Measurements from ENCODE around the gene PNMA8B. TPM values are rescaled to one million over a fixed set of nuclear protein-coding genes. Genes with fewer than 3 reads are reported as not detected.

Gene PNMA8B
- polyA plus RNA-seq, 2 donors, result 0.14 TPM

DNA sequence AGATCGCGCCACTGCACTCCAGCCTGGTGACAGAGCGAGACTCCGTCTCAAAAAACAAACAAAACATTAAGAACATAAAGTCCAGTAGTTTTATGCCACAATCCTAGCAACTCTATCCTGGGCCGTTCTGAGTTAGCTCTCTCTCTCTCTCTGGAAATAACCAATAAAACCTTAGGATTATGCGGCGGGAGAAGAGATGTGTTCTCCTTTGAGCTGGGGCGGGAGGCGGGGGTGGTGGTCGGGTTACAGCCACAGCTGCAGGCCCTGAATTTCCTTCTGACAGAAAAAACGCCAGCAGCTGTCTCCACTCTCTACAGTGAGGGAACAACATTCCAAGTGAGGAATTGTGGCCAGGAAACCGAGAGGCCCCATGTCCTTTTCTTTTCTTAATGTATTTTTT, 15.3 kb downstream of the PNMA8B start:
- Histone ChIP-seq H3K27me3 (ENCODE audit: control insufficient read depth in 1 of 2, insufficient read depth in 2 of 2, low read length in 2 of 2) (no peaks in the 10 kb centered on the region), H3K4me1 (ENCODE audit: control insufficient read depth in 2 of 2, insufficient read depth in 2 of 2, low read length in 1 of 2) (no peaks in the 10 kb centered on the region), H3K9me3 (ENCODE audit: control insufficient read depth in 2 of 2, insufficient read depth in 1 of 2, low read depth in 1 of 2, low read length in 1 of 2) (no peaks in the 10 kb centered on the region), H3K36me3 (ENCODE audit: control insufficient read depth in 2 of 2, insufficient read depth in 2 of 2, low read length in 1 of 2) (no peaks in the 10 kb centered on the region), H3K4me3 (ENCODE audit: low read depth in 1 of 2, low read length in 2 of 2) (no peak overlapping the region), H3K27ac (ENCODE audit: low read depth in 2 of 2, low read length in 1 of 2) (no peak overlapping the region)
- WGBS, 2 donors, result 46 to 54% methylated on average over 12 of the region's 12 CpGs

DNA sequence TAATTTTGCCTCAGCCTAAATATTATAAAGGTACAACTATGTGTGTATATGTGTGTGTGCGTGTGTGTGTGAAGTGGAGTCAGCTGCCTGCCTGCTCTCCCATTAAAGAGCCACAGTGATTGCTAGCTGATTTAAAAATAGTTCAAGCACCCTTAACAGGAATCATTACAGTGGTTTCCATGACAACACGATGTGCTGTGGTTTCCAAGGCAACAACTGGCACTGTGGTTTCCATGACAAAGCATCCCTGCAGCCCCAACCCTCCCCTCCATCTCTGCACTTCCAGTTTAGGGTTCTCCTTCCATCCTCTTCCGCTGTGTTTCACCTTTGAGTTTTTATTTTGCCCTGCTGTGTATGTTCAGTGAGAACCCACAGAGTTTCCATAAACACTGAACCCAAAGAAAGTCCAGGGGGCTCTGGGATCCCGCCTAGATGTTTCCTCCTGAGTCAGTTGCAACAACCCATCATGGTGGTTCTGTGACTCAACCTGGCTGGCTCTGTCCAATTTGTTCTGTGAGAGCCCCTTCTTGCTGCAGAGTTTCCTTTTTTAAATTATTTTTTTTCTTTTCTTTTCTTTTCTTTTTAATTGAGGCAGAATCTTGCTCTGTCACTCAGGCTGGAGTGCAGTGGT, 17.2 kb downstream of the PNMA8B start:
- Histone ChIP-seq H3K36me3 (ENCODE audit: control insufficient read depth in 2 of 2, insufficient read depth in 2 of 2, low read length in 1 of 2) (no peaks in the 10 kb centered on the region), H3K27me3 (ENCODE audit: control insufficient read depth in 1 of 2, insufficient read depth in 2 of 2, low read length in 2 of 2) (no peaks in the 10 kb centered on the region)
- 45 to 59% methylated on average over 4 of the region's 4 CpGs for WGBS, 2 donors

DNA sequence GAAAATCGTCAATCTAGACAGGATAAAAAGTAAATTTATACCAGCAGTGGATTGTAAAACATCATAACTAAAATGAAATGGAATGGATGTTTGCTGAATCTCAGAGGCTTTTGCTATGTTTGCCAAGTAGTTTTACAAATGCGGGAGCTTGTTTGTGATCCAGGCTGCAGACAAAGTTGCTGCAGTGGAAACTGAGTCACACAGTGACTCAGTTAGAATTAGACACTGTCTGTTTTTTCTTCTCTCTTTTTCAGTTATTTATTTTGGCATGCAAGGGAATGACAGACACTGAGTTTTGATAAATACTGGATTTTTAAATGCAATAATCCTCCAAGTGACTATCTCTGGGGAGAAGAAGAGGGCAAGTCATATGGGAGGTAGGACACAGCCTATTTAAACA, 19.7 kb downstream of the PNMA8B start:
- Histone ChIP-seq H3K36me3 (ENCODE audit: control insufficient read depth in 2 of 2, insufficient read depth in 2 of 2, low read length in 1 of 2) (no peaks in the 10 kb centered on the region), H3K9me3 (ENCODE audit: control insufficient read depth in 2 of 2, insufficient read depth in 1 of 2, low read depth in 1 of 2, low read length in 1 of 2) (no peaks in the 10 kb centered on the region), H3K27me3 (ENCODE audit: control insufficient read depth in 1 of 2, insufficient read depth in 2 of 2, low read length in 2 of 2) (no peaks in the 10 kb centered on the region), H3K27ac (ENCODE audit: low read depth in 2 of 2, low read length in 1 of 2) (no peak overlapping the region), H3K4me1 (ENCODE audit: control insufficient read depth in 2 of 2, insufficient read depth in 2 of 2, low read length in 1 of 2) (peaks cover 0 to 2% of the 10 kb centered on the region in 2 donors), H3K4me3 (ENCODE audit: low read depth in 1 of 2, low read length in 2 of 2) (no peak overlapping the region)
- 61 to 63% methylated on average over 2 of the region's 2 CpGs for WGBS, 2 donors

More for the DNA sequence above, 17.2 kb downstream of the PNMA8B start:
- H3K27ac ChIP-seq (ENCODE audit: low read depth in 2 of 2, low read length in 1 of 2), result no peak overlapping the region
- H3K4me1 ChIP-seq (ENCODE audit: control insufficient read depth in 2 of 2, insufficient read depth in 2 of 2, low read length in 1 of 2), result no peaks in the 10 kb centered on the region
- no peaks in the 10 kb centered on the region for H3K9me3 ChIP-seq (ENCODE audit: control insufficient read depth in 2 of 2, insufficient read depth in 1 of 2, low read depth in 1 of 2, low read length in 1 of 2)
- no peak overlapping the region for H3K4me3 ChIP-seq (ENCODE audit: low read depth in 1 of 2, low read length in 2 of 2)

DNA sequence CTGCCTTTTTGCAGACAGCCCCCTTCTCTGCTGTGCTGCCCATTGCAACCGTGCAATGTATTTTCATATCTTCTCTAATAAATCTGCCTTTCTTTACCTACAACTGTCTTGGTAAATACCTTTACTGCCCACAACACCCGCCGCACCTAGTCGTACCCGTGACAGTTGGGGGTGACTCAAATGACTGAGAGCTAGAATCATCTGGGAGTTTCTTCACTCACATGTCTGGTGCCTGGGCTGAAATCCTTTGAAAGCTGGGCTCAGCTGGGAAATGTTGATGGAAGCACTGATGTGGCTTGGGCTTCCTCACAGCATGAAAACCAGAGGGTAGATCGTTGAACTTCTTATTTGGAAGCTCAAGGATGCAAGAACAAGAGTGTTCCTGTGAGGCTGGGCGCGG, 21.5 kb downstream of the PNMA8B start:
- Histone ChIP-seq H3K27ac (ENCODE audit: low read depth in 2 of 2, low read length in 1 of 2) (no peak overlapping the region), H3K36me3 (ENCODE audit: control insufficient read depth in 2 of 2, insufficient read depth in 2 of 2, low read length in 1 of 2) (no peaks in the 10 kb centered on the region), H3K9me3 (ENCODE audit: control insufficient read depth in 2 of 2, insufficient read depth in 1 of 2, low read depth in 1 of 2, low read length in 1 of 2) (no peaks in the 10 kb centered on the region), H3K4me1 (ENCODE audit: control insufficient read depth in 2 of 2, insufficient read depth in 2 of 2, low read length in 1 of 2) (peaks cover 0 to 2% of the 10 kb centered on the region in 2 donors), H3K27me3 (ENCODE audit: control insufficient read depth in 1 of 2, insufficient read depth in 2 of 2, low read length in 2 of 2) (no peaks in the 10 kb centered on the region), H3K4me3 (ENCODE audit: low read depth in 1 of 2, low read length in 2 of 2) (no peak overlapping the region)
- 88 to 91% methylated on average over 8 of the region's 8 CpGs for WGBS, 2 donors

DNA sequence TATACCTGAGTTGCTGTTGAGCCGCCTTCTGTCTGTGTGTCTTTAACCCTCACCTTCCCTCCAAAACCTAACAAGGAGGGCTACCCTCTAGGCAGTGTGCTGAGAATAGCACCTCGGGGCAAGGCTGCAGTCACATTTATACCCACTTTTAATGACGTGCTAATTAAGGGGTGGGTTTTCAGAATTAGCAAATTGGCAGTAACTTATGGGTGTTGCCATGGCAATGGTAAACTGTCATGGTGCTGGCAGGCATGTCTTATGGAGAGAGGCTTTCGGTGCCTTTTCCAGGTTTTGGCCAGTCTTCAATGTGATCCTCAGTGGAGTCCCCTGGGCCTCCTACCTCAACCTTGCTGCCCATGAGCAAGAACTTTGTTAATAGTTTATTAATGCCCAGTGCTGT, 23.1 kb downstream of the PNMA8B start:
- Histone ChIP-seq H3K27me3 (ENCODE audit: control insufficient read depth in 1 of 2, insufficient read depth in 2 of 2, low read length in 2 of 2) (no peaks in the 10 kb centered on the region), H3K36me3 (ENCODE audit: control insufficient read depth in 2 of 2, insufficient read depth in 2 of 2, low read length in 1 of 2) (no peaks in the 10 kb centered on the region), H3K4me1 (ENCODE audit: control insufficient read depth in 2 of 2, insufficient read depth in 2 of 2, low read length in 1 of 2) (peaks cover 0 to 2% of the 10 kb centered on the region in 2 donors), H3K4me3 (ENCODE audit: low read depth in 1 of 2, low read length in 2 of 2) (no peak overlapping the region), H3K27ac (ENCODE audit: low read depth in 2 of 2, low read length in 1 of 2) (no peak overlapping the region), H3K9me3 (ENCODE audit: control insufficient read depth in 2 of 2, insufficient read depth in 1 of 2, low read depth in 1 of 2, low read length in 1 of 2) (no peaks in the 10 kb centered on the region)
- WGBS, 2 donors, result 84 to 89% methylated on average over 4 of the region's 4 CpGs

DNA sequence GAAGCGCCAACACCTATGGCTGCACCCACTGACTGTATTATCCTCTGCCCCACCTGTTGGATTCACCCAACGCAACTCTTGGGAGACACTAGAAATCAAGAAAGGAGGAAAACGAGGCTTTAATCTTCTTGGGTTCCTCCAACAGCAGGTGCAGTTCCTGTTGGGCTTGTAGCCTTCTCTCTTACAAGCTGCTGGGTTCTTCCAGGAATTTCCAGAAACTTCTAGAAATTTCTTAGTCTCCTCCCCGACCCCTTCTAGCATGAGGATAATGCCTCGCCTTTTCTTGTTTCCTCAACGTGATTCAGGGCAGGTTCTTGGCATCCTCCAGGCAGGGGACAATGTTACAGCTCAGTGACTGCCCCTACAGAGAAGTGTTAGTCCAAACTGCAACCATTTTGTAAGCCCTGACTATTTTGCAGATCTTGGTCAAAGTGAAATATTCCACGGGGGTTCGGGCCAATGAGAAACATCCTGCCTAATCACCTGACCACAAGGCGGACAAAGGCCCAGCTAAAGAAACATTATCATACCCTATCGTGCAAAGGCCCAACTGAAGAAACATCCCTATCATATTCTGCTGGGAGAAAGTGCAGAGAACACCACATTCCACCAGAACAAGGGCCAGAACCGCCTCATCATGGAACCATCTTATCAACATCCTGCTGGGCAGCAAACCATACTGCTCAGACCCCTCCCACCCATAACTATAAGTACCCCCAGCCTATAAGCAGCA, 23.7 kb downstream of the PNMA8B start:
- no peaks in the 10 kb centered on the region for H3K9me3 ChIP-seq (ENCODE audit: control insufficient read depth in 2 of 2, insufficient read depth in 1 of 2, low read depth in 1 of 2, low read length in 1 of 2)
- 67 to 70% methylated on average over 11 of the region's 11 CpGs for WGBS, 2 donors
- peaks cover 0 to 2% of the 10 kb centered on the region in 2 donors for H3K4me1 ChIP-seq (ENCODE audit: control insufficient read depth in 2 of 2, insufficient read depth in 2 of 2, low read length in 1 of 2)
- no peaks in the 10 kb centered on the region for H3K36me3 ChIP-seq (ENCODE audit: control insufficient read depth in 2 of 2, insufficient read depth in 2 of 2, low read length in 1 of 2)
- no peak overlapping the region for H3K27ac ChIP-seq (ENCODE audit: low read depth in 2 of 2, low read length in 1 of 2)
- H3K27me3 ChIP-seq (ENCODE audit: control insufficient read depth in 1 of 2, insufficient read depth in 2 of 2, low read length in 2 of 2), result no peaks in the 10 kb centered on the region
- H3K4me3 ChIP-seq (ENCODE audit: low read depth in 1 of 2, low read length in 2 of 2), result no peak overlapping the region

DNA sequence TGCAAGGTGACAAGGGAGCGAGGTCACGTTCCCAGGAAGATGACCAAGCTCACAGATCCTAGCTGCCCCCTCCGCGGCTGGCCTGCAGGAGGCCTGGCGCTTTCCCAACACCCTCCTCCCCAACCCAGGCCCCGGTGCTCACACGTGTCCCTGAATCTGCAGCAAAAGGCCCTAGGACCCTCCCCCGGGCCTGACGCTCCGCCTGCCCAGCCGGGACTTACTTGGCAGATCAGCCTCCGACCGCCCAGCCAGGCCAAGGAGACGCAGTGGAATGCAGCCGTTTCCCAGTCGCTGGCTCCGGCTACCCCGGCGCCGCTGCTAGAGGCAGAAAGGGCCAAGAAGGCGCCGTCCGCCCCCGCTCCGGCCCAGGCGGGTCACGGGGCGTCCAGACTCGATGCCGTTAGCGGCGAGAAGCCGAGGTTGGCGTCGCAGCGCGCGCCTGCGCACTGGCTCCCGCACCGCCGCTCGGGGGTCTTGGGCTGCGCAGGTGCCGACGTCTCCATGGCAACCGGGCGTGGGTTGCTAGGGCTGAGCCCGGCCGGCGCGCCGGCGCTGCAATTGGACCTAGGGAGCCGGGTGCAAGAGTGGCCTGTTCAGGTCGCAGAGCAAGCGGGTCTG, 24.4 kb downstream of the PNMA8B start, which contains the start of gene PNMA8A:
Gene PNMA8A, minus strand, starts transcription at position 448 of the 618 bp plus-strand sequence. CDS start 528 bp downstream, outside the sequence.
- Histone ChIP-seq H3K27ac (ENCODE audit: low read depth in 2 of 2, low read length in 1 of 2) (no peak within 1 kb of the TSS), H3K36me3 (ENCODE audit: control insufficient read depth in 2 of 2, insufficient read depth in 2 of 2, low read length in 1 of 2) (no peaks in the 10 kb centered on the region), H3K4me1 (ENCODE audit: control insufficient read depth in 2 of 2, insufficient read depth in 2 of 2, low read length in 1 of 2) (peaks cover 0 to 2% of the 10 kb centered on the region in 2 donors), H3K4me3 (ENCODE audit: low read depth in 1 of 2, low read length in 2 of 2) (peak within 1 kb of the TSS in 1 of 2 donors; percentile 6), H3K9me3 (ENCODE audit: control insufficient read depth in 2 of 2, insufficient read depth in 1 of 2, low read depth in 1 of 2, low read length in 1 of 2) (no peaks in the 10 kb centered on the region), H3K27me3 (ENCODE audit: control insufficient read depth in 1 of 2, insufficient read depth in 2 of 2, low read length in 2 of 2) (no peaks in the 10 kb centered on the region)
- WGBS, 2 donors, result 7% methylated on average over 45 to 57 of the region's 57 CpGs

DNA sequence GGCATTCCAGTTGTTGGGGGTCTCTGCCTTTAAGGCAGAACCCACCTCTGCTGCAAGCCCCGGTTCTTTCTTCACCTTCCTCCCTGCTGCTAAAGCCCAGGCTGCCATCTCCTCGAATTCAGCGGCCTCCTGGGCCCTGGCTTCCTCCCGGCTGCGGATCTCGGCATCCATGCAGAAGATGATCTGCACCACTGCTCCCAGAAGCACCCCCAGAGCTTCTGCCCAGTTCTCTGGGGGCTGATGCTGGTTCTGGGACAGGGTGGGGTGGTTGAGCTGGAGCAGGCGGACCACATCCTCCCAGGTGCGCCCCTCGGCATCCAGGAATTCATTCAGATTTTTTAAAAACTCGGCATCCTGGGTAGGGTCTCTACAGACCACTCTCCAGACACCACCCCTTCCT, 25.3 kb downstream of the PNMA8B start:
- Histone ChIP-seq H3K36me3 (ENCODE audit: control insufficient read depth in 2 of 2, insufficient read depth in 2 of 2, low read length in 1 of 2) (no peaks in the 10 kb centered on the region), H3K4me3 (ENCODE audit: low read depth in 1 of 2, low read length in 2 of 2) (no peak overlapping the region), H3K9me3 (ENCODE audit: control insufficient read depth in 2 of 2, insufficient read depth in 1 of 2, low read depth in 1 of 2, low read length in 1 of 2) (no peaks in the 10 kb centered on the region), H3K27me3 (ENCODE audit: control insufficient read depth in 1 of 2, insufficient read depth in 2 of 2, low read length in 2 of 2) (no peaks in the 10 kb centered on the region), H3K27ac (ENCODE audit: low read depth in 2 of 2, low read length in 1 of 2) (no peak overlapping the region), H3K4me1 (ENCODE audit: control insufficient read depth in 2 of 2, insufficient read depth in 2 of 2, low read length in 1 of 2) (peaks cover 0 to 2% of the 10 kb centered on the region in 2 donors)
- 91 to 92% methylated on average over 10 of the region's 10 CpGs for WGBS, 2 donors

DNA sequence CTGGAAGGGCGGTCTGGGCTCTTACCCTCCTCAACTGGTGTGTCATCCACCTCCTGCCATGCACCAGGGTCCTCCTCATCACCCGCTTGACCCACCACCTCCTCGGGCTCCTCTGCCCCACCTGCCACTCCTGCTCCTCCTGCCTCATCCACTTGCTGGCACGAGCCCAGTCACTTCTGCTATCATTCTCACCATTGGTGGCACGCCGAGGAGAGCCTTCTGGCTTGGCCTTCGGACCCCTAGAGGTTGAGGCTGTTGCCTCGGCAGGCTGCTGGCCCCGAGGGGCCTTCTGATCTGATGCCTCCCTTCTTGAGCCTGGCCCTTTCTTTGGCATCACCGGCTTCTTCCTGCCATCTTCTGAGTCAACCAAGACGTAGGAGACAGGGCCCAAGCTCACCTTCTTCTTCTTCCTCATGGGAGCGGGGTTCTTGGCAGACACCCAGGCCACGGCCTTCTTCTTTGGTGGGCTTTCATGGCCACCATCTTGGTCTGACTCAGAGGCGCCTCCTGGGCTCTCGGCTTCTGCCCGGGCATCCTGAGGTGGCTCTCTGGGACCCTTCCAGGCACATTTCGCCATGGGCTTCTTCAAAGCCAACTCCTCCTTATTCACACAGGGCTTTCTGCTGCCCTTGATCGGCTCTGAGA, 26.0 kb downstream of the PNMA8B start:
- Histone ChIP-seq H3K27me3 (ENCODE audit: control insufficient read depth in 1 of 2, insufficient read depth in 2 of 2, low read length in 2 of 2) (no peaks in the 10 kb centered on the region), H3K36me3 (ENCODE audit: control insufficient read depth in 2 of 2, insufficient read depth in 2 of 2, low read length in 1 of 2) (no peaks in the 10 kb centered on the region), H3K4me1 (ENCODE audit: control insufficient read depth in 2 of 2, insufficient read depth in 2 of 2, low read length in 1 of 2) (peaks cover 0 to 2% of the 10 kb centered on the region in 2 donors), H3K27ac (ENCODE audit: low read depth in 2 of 2, low read length in 1 of 2) (no peak overlapping the region), H3K9me3 (ENCODE audit: control insufficient read depth in 2 of 2, insufficient read depth in 1 of 2, low read depth in 1 of 2, low read length in 1 of 2) (no peaks in the 10 kb centered on the region), H3K4me3 (ENCODE audit: low read depth in 1 of 2, low read length in 2 of 2) (no peak overlapping the region)
- WGBS, 2 donors, result 95% methylated on average over 18 of the region's 18 CpGs
